ENCODE measurements around the gene RPS23. TPM values are rescaled to one million over a fixed set of nuclear protein-coding genes. Genes with fewer than 3 reads are reported as not detected.

RPS23 gene
- total and polyA plus RNA-seq, 2 experiments from 2014 or later, result 2,261 to 3,526 TPM

DNA sequence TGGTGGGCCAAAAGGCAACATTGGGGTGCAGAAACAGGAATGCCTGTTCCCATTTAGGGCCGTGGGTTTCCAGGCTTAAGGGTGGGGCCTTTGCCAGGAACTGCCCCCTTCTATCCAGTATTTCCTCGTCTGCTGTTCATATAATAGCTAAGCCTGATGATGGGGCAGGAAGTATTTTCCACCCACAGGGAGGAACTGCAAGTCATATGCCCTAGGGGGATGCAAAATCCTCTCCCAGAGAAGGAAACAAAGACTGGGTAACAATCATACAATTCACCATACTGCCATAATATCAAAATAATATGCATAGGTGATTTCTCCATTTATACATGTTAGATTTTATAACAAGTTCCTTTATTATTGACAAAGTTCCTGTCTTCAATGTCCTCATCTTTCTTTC, 20.5 kb upstream of the RPS23 start:
- peaks cover 13% of the 10 kb centered on the region for H3K27me3 Mint-ChIP-seq (ENCODE audit: insufficient read depth, low read depth, poor library complexity)
- no peak overlapping the region for H2AFZ ChIP-seq
- no peaks in the 10 kb centered on the region for H3F3A ChIP-seq (replicated peaks; ENCODE audit: low read depth)
- no peaks in the 10 kb centered on the region for H3K79me2 ChIP-seq (replicated peaks; ENCODE audit: insufficient read depth)
- H3K36me3 ChIP-seq (ENCODE audit: insufficient read depth), result no peaks in the 10 kb centered on the region
- no peak overlapping the region for H3K27ac Mint-ChIP-seq
- ATAC-seq (no peak), DNase-seq (ENCODE audit: low spot score) (no peak)
- peaks cover 17% of the 10 kb centered on the region for H3K4me1 ChIP-seq (ENCODE audit: insufficient read depth)
- H4K20me1 ChIP-seq (replicated peaks; ENCODE audit: insufficient read depth), result no peaks in the 10 kb centered on the region
- peaks cover 3% of the 10 kb centered on the region; the same call in 1 of the 3 replicates for H3K9me3 Mint-ChIP-seq
- TF ChIP-seq JUNB (IDR thresholded peaks at IDR 0.05; ENCODE audit: unreplicated experiment), result no peak
- TF ChIP-seq EZH2phosphoT487 (IDR thresholded peaks at IDR 0.05; ENCODE audit: unreplicated experiment), result no peak
- TF ChIP-seq ZNF114 (CRISPR knock-in tag; IDR thresholded peaks at IDR 0.05), result no peak
- TF ChIP-seq, protein P1, sequence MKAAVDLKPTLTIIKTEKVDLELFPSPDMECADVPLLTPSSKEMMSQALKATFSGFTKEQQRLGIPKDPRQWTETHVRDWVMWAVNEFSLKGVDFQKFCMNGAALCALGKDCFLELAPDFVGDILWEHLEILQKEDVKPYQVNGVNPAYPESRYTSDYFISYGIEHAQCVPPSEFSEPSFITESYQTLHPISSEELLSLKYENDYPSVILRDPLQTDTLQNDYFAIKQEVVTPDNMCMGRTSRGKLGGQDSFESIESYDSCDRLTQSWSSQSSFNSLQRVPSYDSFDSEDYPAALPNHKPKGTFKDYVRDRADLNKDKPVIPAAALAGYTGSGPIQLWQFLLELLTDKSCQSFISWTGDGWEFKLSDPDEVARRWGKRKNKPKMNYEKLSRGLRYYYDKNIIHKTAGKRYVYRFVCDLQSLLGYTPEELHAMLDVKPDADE (IDR thresholded peaks at IDR 0.05), result no peak
- TF ChIP-seq, protein P2, sequence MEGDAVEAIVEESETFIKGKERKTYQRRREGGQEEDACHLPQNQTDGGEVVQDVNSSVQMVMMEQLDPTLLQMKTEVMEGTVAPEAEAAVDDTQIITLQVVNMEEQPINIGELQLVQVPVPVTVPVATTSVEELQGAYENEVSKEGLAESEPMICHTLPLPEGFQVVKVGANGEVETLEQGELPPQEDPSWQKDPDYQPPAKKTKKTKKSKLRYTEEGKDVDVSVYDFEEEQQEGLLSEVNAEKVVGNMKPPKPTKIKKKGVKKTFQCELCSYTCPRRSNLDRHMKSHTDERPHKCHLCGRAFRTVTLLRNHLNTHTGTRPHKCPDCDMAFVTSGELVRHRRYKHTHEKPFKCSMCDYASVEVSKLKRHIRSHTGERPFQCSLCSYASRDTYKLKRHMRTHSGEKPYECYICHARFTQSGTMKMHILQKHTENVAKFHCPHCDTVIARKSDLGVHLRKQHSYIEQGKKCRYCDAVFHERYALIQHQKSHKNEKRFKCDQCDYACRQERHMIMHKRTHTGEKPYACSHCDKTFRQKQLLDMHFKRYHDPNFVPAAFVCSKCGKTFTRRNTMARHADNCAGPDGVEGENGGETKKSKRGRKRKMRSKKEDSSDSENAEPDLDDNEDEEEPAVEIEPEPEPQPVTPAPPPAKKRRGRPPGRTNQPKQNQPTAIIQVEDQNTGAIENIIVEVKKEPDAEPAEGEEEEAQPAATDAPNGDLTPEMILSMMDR (conservative IDR thresholded peaks at IDR 0.05; ENCODE audit: low read depth in 2 of 2), result no peak
- TF ChIP-seq, protein P3, sequence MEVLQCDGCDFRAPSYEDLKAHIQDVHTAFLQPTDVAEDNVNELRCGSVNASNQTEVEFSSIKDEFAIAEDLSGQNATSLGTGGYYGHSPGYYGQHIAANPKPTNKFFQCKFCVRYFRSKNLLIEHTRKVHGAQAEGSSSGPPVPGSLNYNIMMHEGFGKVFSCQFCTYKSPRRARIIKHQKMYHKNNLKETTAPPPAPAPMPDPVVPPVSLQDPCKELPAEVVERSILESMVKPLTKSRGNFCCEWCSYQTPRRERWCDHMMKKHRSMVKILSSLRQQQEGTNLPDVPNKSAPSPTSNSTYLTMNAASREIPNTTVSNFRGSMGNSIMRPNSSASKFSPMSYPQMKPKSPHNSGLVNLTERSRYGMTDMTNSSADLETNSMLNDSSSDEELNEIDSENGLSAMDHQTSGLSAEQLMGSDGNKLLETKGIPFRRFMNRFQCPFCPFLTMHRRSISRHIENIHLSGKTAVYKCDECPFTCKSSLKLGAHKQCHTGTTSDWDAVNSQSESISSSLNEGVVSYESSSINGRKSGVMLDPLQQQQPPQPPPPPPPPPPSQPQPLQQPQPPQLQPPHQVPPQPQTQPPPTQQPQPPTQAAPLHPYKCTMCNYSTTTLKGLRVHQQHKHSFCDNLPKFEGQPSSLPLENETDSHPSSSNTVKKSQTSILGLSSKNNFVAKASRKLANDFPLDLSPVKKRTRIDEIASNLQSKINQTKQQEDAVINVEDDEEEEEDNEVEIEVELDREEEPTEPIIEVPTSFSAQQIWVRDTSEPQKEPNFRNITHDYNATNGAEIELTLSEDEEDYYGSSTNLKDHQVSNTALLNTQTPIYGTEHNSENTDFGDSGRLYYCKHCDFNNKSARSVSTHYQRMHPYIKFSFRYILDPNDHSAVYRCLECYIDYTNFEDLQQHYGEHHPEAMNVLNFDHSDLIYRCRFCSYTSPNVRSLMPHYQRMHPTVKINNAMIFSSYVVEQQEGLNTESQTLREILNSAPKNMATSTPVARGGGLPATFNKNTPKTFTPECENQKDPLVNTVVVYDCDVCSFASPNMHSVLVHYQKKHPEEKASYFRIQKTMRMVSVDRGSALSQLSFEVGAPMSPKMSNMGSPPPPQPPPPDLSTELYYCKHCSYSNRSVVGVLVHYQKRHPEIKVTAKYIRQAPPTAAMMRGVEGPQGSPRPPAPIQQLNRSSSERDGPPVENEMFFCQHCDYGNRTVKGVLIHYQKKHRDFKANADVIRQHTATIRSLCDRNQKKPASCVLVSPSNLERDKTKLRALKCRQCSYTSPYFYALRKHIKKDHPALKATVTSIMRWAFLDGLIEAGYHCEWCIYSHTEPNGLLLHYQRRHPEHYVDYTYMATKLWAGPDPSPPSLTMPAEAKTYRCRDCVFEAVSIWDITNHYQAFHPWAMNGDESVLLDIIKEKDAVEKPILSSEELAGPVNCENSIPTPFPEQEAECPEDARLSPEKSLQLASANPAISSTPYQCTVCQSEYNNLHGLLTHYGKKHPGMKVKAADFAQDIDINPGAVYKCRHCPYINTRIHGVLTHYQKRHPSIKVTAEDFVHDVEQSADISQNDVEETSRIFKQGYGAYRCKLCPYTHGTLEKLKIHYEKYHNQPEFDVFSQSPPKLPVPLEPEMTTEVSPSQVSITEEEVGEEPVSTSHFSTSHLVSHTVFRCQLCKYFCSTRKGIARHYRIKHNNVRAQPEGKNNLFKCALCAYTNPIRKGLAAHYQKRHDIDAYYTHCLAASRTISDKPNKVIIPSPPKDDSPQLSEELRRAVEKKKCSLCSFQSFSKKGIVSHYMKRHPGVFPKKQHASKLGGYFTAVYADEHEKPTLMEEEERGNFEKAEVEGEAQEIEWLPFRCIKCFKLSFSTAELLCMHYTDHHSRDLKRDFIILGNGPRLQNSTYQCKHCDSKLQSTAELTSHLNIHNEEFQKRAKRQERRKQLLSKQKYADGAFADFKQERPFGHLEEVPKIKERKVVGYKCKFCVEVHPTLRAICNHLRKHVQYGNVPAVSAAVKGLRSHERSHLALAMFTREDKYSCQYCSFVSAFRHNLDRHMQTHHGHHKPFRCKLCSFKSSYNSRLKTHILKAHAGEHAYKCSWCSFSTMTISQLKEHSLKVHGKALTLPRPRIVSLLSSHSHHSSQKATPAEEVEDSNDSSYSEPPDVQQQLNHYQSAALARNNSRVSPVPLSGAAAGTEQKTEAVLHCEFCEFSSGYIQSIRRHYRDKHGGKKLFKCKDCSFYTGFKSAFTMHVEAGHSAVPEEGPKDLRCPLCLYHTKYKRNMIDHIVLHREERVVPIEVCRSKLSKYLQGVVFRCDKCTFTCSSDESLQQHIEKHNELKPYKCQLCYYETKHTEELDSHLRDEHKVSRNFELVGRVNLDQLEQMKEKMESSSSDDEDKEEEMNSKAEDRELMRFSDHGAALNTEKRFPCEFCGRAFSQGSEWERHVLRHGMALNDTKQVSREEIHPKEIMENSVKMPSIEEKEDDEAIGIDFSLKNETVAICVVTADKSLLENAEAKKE (CRISPR knock-in tag; IDR thresholded peaks at IDR 0.05), result no peak
- no peak for TF ChIP-seq CREB1 (CRISPR knock-in tag; IDR thresholded peaks at IDR 0.05; ENCODE audit: low read depth)
- no peak for TF ChIP-seq EZH2 (IDR thresholded peaks at IDR 0.05; ENCODE audit: low read depth, unreplicated experiment)
- TF ChIP-seq POLR2AphosphoS5 (IDR thresholded peaks at IDR 0.05; ENCODE audit: low read depth), result no peak
- TF ChIP-seq, protein P4, sequence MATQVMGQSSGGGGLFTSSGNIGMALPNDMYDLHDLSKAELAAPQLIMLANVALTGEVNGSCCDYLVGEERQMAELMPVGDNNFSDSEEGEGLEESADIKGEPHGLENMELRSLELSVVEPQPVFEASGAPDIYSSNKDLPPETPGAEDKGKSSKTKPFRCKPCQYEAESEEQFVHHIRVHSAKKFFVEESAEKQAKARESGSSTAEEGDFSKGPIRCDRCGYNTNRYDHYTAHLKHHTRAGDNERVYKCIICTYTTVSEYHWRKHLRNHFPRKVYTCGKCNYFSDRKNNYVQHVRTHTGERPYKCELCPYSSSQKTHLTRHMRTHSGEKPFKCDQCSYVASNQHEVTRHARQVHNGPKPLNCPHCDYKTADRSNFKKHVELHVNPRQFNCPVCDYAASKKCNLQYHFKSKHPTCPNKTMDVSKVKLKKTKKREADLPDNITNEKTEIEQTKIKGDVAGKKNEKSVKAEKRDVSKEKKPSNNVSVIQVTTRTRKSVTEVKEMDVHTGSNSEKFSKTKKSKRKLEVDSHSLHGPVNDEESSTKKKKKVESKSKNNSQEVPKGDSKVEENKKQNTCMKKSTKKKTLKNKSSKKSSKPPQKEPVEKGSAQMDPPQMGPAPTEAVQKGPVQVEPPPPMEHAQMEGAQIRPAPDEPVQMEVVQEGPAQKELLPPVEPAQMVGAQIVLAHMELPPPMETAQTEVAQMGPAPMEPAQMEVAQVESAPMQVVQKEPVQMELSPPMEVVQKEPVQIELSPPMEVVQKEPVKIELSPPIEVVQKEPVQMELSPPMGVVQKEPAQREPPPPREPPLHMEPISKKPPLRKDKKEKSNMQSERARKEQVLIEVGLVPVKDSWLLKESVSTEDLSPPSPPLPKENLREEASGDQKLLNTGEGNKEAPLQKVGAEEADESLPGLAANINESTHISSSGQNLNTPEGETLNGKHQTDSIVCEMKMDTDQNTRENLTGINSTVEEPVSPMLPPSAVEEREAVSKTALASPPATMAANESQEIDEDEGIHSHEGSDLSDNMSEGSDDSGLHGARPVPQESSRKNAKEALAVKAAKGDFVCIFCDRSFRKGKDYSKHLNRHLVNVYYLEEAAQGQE (IDR thresholded peaks at IDR 0.05; ENCODE audit: unreplicated experiment), result no peak
- no peak for TF ChIP-seq ZNF331 (CRISPR knock-in tag; IDR thresholded peaks at IDR 0.05; ENCODE audit: low read depth)
- no peak for TF ChIP-seq NANOG (IDR thresholded peaks at IDR 0.05; ENCODE audit: borderline replicate concordance)
- no peak for TF ChIP-seq STAT1 (IDR thresholded peaks at IDR 0.05; ENCODE audit: unreplicated experiment)
- no peak overlapping the region for H3K27ac ChIP-seq (ENCODE audit: low read depth)
- no peak overlapping the region for H3K4me3 Mint-ChIP-seq
- peaks cover 22% of the 10 kb centered on the region for H3K4me1 Mint-ChIP-seq
- no peaks in the 10 kb centered on the region for H3K27me3 ChIP-seq (ENCODE audit: insufficient read depth)
- no peaks in the 10 kb centered on the region for H3K9me2 ChIP-seq (ENCODE audit: insufficient read depth)
- no peak overlapping the region for H3K4me3 ChIP-seq
- no peak overlapping the region for H3K4me2 ChIP-seq
- no peaks in the 10 kb centered on the region for H3K36me3 Mint-ChIP-seq (ENCODE audit: low read depth)

All from GM23338 (cell line).